ENCODE results near the gene TSPEAR.

DNA sequence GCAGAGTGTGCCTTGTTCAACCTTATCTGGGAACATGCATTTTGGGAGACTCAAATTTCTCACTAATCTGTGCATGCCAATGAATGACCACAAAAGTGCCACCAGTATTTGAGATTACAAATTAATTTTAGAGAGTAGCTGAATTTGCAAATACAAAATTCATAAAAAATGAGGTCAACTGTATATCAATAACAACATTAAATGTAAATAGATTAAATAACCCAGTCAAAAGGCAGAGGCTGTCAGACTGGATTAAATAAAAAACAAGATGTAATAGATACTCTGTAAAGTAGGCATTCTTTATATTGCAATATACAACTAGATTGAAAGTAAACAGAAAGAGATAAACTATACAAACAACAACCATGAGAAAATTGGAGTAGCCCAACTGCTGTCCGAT lies 147.3 kb downstream of the TSPEAR start:
- TF ChIP-seq, protein P1, sequence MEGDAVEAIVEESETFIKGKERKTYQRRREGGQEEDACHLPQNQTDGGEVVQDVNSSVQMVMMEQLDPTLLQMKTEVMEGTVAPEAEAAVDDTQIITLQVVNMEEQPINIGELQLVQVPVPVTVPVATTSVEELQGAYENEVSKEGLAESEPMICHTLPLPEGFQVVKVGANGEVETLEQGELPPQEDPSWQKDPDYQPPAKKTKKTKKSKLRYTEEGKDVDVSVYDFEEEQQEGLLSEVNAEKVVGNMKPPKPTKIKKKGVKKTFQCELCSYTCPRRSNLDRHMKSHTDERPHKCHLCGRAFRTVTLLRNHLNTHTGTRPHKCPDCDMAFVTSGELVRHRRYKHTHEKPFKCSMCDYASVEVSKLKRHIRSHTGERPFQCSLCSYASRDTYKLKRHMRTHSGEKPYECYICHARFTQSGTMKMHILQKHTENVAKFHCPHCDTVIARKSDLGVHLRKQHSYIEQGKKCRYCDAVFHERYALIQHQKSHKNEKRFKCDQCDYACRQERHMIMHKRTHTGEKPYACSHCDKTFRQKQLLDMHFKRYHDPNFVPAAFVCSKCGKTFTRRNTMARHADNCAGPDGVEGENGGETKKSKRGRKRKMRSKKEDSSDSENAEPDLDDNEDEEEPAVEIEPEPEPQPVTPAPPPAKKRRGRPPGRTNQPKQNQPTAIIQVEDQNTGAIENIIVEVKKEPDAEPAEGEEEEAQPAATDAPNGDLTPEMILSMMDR (IDR thresholded peaks at IDR 0.05): no peak
- TF ChIP-seq POLR2A (IDR thresholded peaks at IDR 0.05): no peak

All from thyroid gland (tissue), 4 donors.